DOHH2 (cell line): ENCODE results near the gene IFI27L1.

Experiments
- CTCF ChIP-seq: fragments of 200-600 bp; sonication (generic); IDR thresholded peaks from one replicate; pipeline ENCODE4 v1.5.1; 2014; ENCODE audit warnings: antibody characterized with exemption, mild to moderate bottlenecking, low read depth, low read length; ENCODE audit not compliant: poor library complexity, severe bottlenecking
- EZH2phosphoT487 ChIP-seq: fragments of 200-600 bp; sonication (generic); IDR thresholded peaks from 2 replicates; pipeline ENCODE4 v1.6.1; 2017; ENCODE audit warnings: borderline replicate concordance, mild to moderate bottlenecking, antibody characterized with exemption, low read length, moderate library complexity, mixed read lengths

DNA sequence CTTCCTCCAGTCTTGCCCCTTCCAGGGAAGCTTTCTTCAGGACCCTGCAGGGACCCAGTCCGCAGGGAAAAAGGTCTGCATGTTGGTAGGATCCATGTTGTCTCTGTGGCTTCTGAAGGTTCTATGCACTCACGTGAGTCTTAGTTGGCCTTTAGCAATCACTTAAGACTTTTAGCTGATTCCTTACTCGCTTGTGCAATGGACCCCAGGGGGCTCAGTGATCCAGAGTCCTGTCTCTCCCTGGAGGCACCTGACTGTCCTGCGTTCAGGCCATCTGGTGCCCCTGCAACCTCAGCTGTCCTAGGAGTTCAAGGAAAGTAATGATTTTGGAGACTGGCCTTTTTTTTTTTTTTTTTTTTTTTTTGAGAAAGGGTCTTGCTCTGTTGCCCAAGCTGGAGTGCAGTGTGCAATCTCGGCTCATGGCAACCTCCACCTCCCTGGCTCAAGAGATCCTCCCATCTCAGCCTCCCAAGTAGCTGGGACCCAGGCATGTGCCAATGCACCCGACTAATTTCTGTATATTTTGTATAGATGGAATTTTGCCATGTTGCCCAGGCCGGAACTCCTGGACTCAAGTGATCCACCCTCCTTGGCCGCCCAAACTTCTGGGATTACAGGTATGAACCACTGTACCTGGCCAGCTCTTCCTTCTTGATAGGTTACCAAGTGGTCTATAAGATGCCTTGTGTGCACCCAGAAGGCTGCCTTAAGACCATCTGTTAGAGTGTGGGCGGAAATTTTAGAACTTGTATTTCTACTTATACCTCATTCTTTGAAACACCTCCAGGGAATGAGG, 43.7 kb downstream of the IFI27L1 start:
- no peak for TF ChIP-seq CTCF
- TF ChIP-seq EZH2phosphoT487, result no peak
